Measurements from ENCODE around the gene TBX6.
A peak's percentile ranks its signal among the peaks of the same experiment; 100 is the strongest.

- TF ChIP-seq SP1 (IDR thresholded peaks at IDR 0.05), result no peak
- TF ChIP-seq FOXK2 (IDR thresholded peaks at IDR 0.05), result no peak
- no peak; the same call in 1 of the 2 replicates for TF ChIP-seq FOXM1 (IDR thresholded peaks at IDR 0.05; ENCODE audit: borderline replicate concordance)
- TF ChIP-seq TARDBP (IDR thresholded peaks at IDR 0.05), result no peak
- TF ChIP-seq HDGF (IDR thresholded peaks at IDR 0.05; ENCODE audit: borderline replicate concordance), result 0 out of 2 replicates have a peak, but pooled peaks have one; percentile 59
- no peak for TF ChIP-seq ZNF384 (IDR thresholded peaks at IDR 0.05)
- no peak for TF ChIP-seq SUZ12 (IDR thresholded peaks at IDR 0.05)
- no peak for TF ChIP-seq ELF4 (IDR thresholded peaks at IDR 0.05)
- no peak for TF ChIP-seq BHLHE40 (IDR thresholded peaks at IDR 0.05; ENCODE audit: borderline replicate concordance)
- TF ChIP-seq FOXA1 (IDR thresholded peaks at IDR 0.05), result no peak
- peak; percentile 80 for TF ChIP-seq L3MBTL2 (conservative IDR thresholded peaks at IDR 0.05)
- no peak for TF ChIP-seq LEF1 (IDR thresholded peaks at IDR 0.05; ENCODE audit: borderline replicate concordance)
- TF ChIP-seq PKNOX1 (IDR thresholded peaks at IDR 0.05), result no peak
Measured at GRCh38 chr16:30092373-30093010, 768 bp upstream of the TBX6 start.
